Upper lobe of right lung (tissue), 1 donor: Measurements from ENCODE around the gene SPATA33. TPM values are rescaled to one million over a fixed set of nuclear protein-coding genes. Genes with fewer than 3 reads are reported as not detected.
A peak's percentile ranks its signal among the peaks of the same experiment; 100 is the strongest.
"Not testable (repeated sequence)": the region's sequence is repeated elsewhere in the genome, so short reads cannot be mapped to it uniquely, and the experiment has no call there.

Source experiments
- ATAC-seq: fragments of 200-7000 bp; cut with Tn5 transposase; one replicate; pipeline ENCODE4 v1.9.1; 2020; ENCODE audit warnings: mild to moderate bottlenecking, moderate library complexity
- DNase-seq: peaks from one replicate; pipeline ENCODE4 v3.0.0-alpha.2; 2020
- H3K27ac ChIP-seq: fragments of 200-600 bp; one replicate; pipeline ENCODE4 v1.8.0; 2022
- H3K27me3 ChIP-seq: fragments of 200-600 bp; one replicate; pipeline ENCODE4 v1.8.0; 2022; ENCODE audit warnings: mild to moderate bottlenecking
- H3K36me3 ChIP-seq: fragments of 200-600 bp; one replicate; pipeline ENCODE4 v1.8.0; 2022
- H3K4me1 ChIP-seq: fragments of 200-600 bp; one replicate; pipeline ENCODE4 v1.8.0; 2022
- H3K4me3 ChIP-seq: fragments of 200-600 bp; one replicate; pipeline ENCODE4 v1.8.0; 2022; ENCODE audit warnings: mild to moderate bottlenecking
- H3K9me3 ChIP-seq: fragments of 200-600 bp; one replicate; pipeline ENCODE4 v1.8.0; 2022
- intact Hi-C: fragments of 100-400 bp; cut with DNase I; formaldehyde crosslinking; loops from one replicate; pipeline ENCODE4 v1.11.0; 2022
- total RNA-seq: library from RNA; stranded (reverse); fragmentation: NEBNext Ultra II Directional; extraction: Animal tissue kit (Norgen Biotek cat#: 25700); gene quantifications from one replicate; pipeline ENCODE4 v1.2.1, GENCODE V29; 2021
- TF ChIP-seq, protein P1 (sequence below): fragments of 200-600 bp; IDR thresholded peaks from one replicate; pipeline ENCODE4 v1.8.0; 2022; ENCODE audit warnings: antibody characterized with exemption
- donor health status: DM: no; HTN: yes; CAD: no; lungs with severe emphysema.

SPATA33 gene
- total RNA-seq, 1 donor from 2014 or later = 8.1 TPM

DNA sequence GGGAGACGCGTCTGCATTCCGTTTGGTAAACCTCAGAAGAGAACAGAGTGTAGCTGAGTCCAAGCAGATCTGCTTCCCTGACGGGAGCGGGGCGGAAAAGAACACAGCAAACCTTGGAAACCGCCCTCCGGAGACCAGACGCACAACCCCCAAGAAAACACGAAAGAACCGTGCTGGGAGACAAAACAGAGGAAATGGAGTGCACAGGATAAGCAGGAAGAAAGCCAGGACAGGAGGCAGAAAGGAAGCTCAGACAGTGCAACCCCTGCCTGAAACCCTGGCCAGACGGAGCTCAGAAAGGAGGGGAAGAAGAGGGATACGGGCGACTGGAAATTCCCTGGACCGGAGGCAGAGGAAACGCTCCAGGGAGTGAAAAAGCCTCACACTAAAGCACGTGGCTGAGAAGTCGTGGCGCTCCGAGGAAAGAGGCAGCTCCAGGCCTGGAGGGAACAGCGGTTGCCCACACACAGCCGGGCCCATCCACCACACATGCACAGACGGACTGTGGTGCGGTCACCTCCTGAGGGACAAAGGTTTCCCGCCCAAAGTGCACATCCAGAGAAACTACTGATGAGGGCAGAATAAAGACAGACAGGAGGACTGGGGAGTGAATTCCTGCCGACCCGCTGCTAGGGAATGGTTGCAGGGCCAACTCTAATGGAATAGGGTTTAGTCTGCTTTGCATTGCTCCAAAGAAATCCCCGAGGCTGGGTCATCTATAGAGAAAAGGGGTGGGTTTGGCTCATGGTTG lies 34.0 kb upstream of the SPATA33 start:
- Histone ChIP-seq H3K36me3 (no peaks in the 10 kb centered on the region), H3K27me3 (no peaks in the 10 kb centered on the region), H3K4me3 (no peak overlapping the region), H3K27ac (peak overlapping the region; percentile 51), H3K4me1 (no peaks in the 10 kb centered on the region), H3K9me3 (no peaks in the 10 kb centered on the region)
- intact Hi-C loops = no loop called here
- TF ChIP-seq, protein P1, sequence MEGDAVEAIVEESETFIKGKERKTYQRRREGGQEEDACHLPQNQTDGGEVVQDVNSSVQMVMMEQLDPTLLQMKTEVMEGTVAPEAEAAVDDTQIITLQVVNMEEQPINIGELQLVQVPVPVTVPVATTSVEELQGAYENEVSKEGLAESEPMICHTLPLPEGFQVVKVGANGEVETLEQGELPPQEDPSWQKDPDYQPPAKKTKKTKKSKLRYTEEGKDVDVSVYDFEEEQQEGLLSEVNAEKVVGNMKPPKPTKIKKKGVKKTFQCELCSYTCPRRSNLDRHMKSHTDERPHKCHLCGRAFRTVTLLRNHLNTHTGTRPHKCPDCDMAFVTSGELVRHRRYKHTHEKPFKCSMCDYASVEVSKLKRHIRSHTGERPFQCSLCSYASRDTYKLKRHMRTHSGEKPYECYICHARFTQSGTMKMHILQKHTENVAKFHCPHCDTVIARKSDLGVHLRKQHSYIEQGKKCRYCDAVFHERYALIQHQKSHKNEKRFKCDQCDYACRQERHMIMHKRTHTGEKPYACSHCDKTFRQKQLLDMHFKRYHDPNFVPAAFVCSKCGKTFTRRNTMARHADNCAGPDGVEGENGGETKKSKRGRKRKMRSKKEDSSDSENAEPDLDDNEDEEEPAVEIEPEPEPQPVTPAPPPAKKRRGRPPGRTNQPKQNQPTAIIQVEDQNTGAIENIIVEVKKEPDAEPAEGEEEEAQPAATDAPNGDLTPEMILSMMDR = no peak
- DNase-seq (no peak), ATAC-seq (peak; percentile 39)

DNA sequence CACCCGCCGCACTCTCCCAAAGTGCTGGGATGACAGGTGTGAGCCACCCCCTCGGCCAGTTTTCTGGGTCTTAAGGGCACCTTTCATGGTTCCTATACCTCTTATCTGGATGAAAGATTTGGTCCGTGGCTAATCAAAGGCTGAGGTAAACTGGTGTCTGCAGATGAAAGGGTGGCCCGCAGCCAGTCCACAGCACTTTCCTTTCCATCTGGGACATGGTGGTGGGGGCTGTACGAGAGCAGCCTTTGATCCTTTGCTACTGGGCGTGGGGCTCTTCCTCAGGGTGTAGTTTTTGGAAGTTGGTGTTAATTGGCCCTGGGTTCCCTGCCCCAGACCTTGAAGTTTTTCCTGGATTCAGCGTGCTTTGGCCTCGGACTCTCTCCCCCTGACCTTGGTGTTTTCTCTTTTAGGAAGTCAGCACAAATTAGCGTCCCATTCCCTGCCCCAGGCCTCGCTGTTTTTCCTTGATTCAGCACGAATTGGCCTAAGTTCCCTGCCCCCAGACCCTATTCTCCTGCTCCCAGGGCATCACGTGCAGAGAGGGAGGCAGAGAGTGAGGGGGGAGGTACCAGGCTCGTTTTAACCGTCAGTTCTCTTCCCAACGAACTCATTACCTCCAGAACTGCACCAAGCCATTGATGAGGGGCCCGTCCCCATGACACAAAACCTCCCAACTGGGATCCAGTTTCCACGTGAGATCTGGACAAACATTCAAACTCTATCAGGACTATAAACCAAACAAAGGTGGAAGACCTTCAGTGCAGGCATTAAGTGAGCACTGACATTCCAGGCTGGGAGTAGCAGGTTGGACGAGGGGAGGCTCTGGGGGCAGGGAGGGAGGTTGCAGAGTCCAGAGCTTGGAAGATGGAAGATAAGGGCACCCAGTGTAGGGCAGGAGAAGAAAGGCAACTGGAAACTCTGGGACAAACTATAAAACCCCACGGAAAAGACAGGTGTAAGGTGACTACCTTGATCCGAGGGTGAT lies 32.6 kb upstream of the SPATA33 start:
- no peak for DNase-seq
- Histone ChIP-seq H3K4me3 (no peak overlapping the region), H3K27me3 (no peaks in the 10 kb centered on the region), H3K4me1 (no peaks in the 10 kb centered on the region), H3K9me3 (no peaks in the 10 kb centered on the region), H3K36me3 (no peaks in the 10 kb centered on the region), H3K27ac (no peak overlapping the region)
- intact Hi-C loops = no loop called here
- no peak for ATAC-seq
- TF ChIP-seq, protein P1 = no peak

DNA sequence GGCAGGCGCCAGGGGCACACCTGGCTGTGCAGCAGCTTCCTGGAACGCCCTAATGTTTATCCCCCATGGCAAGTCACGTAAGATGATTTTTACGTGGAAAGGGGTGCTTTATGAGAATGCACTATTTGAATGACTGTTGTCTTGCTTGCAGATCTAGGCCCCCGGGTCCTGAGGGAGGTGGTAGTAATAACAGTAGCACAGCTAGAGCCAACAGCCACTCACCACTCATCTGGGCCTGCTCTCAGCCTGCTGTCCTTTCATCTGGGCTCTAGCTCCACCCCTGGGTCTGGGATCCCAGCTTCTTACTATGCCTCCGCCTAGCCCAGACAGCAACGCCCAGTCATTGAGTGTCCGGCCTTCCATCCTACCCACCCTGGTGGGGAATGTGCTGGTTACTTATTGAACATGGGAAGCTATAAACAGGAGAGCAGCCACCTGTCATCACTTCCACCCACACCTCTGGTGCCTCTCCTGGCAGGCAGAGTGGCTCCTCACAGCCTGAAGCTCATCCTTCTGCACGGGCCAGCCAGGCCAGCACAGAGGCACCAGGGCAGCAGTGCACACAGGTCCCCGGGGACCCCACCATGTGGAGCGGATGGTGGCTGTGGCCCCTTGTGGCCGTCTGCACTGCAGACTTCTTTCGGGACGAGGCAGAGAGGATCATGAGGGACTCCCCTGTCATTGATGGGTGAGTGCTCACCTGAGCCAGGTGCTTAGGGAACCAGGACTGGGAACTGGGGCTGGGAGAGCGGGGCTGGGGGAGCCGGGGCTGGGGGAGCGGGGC lies 27.6 kb upstream of the SPATA33 start:
- Histone ChIP-seq H3K9me3 (no peaks in the 10 kb centered on the region), H3K27me3 (no peaks in the 10 kb centered on the region), H3K27ac (no peak overlapping the region), H3K4me1 (no peaks in the 10 kb centered on the region), H3K4me3 (no peak overlapping the region), H3K36me3 (no peaks in the 10 kb centered on the region)
- TF ChIP-seq, protein P1 = no peak
- ATAC-seq (no peak), DNase-seq (no peak)
- intact Hi-C loops = no loop called here

DNA sequence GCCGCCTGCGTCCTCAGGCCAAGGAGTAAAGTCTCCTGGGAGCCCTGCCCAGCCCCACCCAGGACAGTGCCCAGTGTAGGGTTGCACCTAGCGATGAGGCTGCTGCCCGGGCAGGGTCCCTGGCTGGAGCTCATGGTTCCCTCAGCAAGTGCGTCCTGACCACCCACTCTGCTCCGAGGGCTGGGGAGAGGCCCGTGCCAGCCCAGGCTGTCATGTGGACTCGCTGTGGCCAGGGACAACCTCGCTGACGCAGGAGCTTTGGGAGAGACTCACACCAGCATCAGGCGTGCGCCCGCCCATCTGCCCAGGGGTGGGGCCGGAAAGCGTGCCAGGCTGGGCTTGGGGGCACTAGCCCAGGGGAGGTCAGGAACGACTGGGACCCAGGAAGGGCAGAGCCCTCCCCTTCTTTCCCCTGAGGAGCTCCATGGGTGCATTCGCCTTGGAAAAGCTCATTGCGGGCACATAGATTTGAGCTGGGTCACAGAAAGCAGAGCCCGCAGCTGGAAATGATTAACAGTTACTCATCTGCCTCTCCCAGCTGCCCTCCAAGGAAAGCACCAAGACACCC lies 24.5 kb upstream of the SPATA33 start:
- H3K27ac ChIP-seq = no peak overlapping the region
- DNase-seq (no peak), ATAC-seq (no peak)
- no peaks in the 10 kb centered on the region for H3K36me3 ChIP-seq
- no peaks in the 10 kb centered on the region for H3K27me3 ChIP-seq
- intact Hi-C loops = no loop called here
- TF ChIP-seq, protein P1 = no peak
- H3K4me1 ChIP-seq = no peaks in the 10 kb centered on the region
- H3K9me3 ChIP-seq = no peaks in the 10 kb centered on the region
- no peak overlapping the region for H3K4me3 ChIP-seq

DNA sequence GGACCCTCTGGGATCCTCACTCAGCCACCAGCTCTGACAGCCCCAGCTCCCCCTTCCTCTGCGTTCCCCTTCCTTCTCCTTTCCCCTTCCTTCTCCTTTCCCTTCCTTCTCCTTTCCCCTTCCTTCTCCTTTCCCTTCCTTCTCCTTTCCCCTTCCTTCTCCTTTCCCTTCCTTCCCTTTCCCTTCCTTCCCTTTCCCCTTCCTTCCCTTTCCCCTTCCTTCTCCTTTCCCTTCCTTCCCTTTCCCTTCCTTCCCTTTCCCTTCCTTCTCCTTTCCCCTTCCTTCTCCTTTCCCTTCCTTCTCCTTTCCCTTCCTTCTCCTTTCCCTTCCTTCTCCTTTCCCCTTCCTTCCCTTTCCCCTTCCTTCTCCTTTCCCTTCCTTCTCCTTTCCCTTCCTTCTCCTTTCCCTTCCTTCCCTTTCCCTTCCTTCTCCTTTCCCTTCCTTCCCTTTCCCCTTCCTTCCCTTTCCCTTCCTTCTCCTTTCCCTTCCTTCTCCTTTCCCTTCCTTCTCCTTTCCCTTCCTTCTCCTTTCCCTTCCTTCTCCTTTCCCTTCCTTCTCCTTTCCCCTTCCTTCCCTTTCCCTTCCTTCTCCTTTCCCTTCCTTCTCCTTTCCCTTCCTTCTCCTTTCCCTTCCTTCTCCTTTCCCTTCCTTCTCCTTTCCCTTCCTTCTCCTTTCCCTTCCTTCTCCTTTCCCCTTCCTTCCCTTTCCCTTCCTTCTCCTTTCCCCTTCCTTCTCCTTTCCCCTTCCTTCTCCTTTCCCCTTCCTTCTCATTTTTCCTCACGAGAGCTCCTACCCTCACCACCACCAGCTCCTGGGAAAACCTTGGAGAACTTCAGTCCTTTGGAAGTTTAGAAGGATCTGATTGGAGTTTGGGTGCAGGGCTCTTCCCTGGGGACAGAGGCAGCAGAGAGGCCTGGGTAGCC lies 22.9 kb upstream of the SPATA33 start:
- H3K4me1 ChIP-seq, DNase-seq, intact Hi-C loops, H3K4me3 ChIP-seq, H3K36me3 ChIP-seq, H3K27ac ChIP-seq, ATAC-seq, H3K27me3 ChIP-seq, H3K9me3 ChIP-seq: not testable (repeated sequence)
